Measurements from ENCODE around the gene GFOD1. TPM values are rescaled to one million over a fixed set of nuclear protein-coding genes. Genes with fewer than 3 reads are reported as not detected.

The GFOD1 gene
- total and polyA plus RNA-seq, 8 donors: 0.76 to 29.4 (median 11.4) TPM

DNA sequence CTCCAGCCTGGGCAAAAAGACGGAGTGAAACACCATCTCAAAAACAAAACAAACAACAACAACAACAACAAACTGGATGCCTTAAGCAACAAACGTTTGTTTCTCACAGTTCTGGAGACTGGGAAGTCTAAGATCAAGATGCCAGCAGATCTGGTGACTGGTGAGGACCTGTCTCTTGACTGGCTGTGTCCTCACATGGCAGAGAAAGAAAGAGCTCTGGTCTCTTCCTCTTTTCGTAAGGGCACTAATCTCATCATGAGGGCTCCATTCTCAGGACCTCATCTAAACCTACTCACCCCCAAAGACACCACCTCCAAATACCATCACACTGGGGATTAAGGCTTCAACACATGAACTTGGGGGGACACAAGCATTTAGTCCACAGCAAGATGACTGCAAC lies 13.5 kb upstream of the GFOD1 start:
- no peaks in the 10 kb centered on the region for H3K9me3 ChIP-seq
- H3K27me3 ChIP-seq: no peaks in the 10 kb centered on the region
- no peak overlapping the region for H3K4me3 ChIP-seq
- no peaks in the 10 kb centered on the region for H3K36me3 ChIP-seq
- H3K4me1 ChIP-seq: no peaks in the 10 kb centered on the region
- 80 to 89% (median 84%) methylated on average over 3 of the region's 3 CpGs for WGBS, 5 donors
- no peak for DNase-seq
- no peak overlapping the region for H3K27ac ChIP-seq
- TF ChIP-seq, protein P1, sequence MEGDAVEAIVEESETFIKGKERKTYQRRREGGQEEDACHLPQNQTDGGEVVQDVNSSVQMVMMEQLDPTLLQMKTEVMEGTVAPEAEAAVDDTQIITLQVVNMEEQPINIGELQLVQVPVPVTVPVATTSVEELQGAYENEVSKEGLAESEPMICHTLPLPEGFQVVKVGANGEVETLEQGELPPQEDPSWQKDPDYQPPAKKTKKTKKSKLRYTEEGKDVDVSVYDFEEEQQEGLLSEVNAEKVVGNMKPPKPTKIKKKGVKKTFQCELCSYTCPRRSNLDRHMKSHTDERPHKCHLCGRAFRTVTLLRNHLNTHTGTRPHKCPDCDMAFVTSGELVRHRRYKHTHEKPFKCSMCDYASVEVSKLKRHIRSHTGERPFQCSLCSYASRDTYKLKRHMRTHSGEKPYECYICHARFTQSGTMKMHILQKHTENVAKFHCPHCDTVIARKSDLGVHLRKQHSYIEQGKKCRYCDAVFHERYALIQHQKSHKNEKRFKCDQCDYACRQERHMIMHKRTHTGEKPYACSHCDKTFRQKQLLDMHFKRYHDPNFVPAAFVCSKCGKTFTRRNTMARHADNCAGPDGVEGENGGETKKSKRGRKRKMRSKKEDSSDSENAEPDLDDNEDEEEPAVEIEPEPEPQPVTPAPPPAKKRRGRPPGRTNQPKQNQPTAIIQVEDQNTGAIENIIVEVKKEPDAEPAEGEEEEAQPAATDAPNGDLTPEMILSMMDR (IDR thresholded peaks at IDR 0.05): no peak
- TF ChIP-seq POLR2AphosphoS5 (IDR thresholded peaks at IDR 0.05): no peak
- TF ChIP-seq POLR2A (IDR thresholded peaks at IDR 0.05): no peak
- TF ChIP-seq EP300 (IDR thresholded peaks at IDR 0.05): no peak
- intact Hi-C loops (cut with DNase I; ENCODE audit: low total_unique reads): no loop called here

DNA sequence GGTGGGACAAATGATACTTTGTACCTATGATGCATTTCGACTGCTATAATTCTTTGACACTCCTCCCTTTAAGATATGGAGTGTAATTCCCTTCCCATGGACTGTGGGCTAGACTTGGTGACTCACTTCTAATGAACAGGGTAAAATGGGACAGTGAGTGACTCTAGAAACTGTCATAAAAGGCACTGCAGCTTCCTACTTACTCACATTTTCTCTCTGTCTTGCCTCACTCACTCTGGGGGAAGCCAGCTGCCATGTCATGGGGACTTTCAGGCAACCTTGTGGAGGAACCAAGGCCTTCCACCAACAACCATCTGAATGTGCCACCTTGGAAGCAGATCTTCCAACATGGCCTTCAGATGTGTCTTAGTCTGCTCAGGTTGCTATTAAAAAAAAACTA lies 12.9 kb upstream of the GFOD1 start:
- DNase-seq: no peak
- Histone ChIP-seq H3K27ac (no peak overlapping the region), H3K9me3 (no peaks in the 10 kb centered on the region), H3K27me3 (no peaks in the 10 kb centered on the region), H3K36me3 (no peaks in the 10 kb centered on the region), H3K4me1 (no peaks in the 10 kb centered on the region), H3K4me3 (no peak overlapping the region)
- WGBS, 5 donors: 79 to 92% (median 90%) methylated on average over 1 of the region's 1 CpG
- intact Hi-C loops (cut with DNase I; ENCODE audit: low total_unique reads): no loop called here
- TF ChIP-seq POLR2AphosphoS5 (IDR thresholded peaks at IDR 0.05): no peak
- no peak for TF ChIP-seq POLR2A (IDR thresholded peaks at IDR 0.05)
- TF ChIP-seq, protein P1 (IDR thresholded peaks at IDR 0.05): no peak
- TF ChIP-seq EP300 (IDR thresholded peaks at IDR 0.05): no peak

DNA sequence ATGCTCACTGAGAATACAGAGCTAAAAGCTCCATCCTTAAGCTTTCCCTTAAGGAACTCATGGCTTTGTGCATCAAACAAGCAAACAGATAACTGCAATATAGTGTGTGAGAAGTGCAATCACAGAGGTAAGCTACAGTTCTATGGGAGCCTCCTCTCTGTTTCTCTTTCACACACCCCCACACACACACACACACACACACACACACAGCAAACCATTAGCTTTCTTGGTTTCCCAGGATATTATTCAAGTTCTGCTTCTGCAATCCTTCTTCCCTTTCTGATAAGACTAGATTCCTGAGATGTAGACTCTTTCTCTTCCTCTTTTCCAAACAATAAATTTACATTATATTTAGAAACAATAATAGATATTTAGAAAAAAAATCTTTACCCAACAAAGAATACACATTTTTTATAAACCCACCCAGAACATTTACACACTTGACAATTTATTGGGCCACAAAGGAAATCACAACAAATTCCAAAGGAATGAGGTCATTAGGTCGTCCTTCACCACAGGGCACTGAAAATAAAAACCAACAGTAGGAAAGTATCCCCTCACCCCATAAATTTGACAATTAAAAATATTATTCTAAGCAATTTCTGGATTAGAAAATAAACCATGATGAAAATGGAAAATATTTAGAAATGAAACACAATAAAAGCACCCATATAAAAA lies 9.3 kb upstream of the GFOD1 start:
- DNase-seq: no peak
- WGBS, 5 donors: 48 to 60% (median 54%) methylated on average over 1 of the region's 1 CpG
- no peaks in the 10 kb centered on the region for H3K9me3 ChIP-seq
- intact Hi-C loops (cut with DNase I; ENCODE audit: low total_unique reads): no loop called here
- TF ChIP-seq EP300 (IDR thresholded peaks at IDR 0.05): no peak
- TF ChIP-seq POLR2AphosphoS5 (IDR thresholded peaks at IDR 0.05): no peak
- TF ChIP-seq POLR2A (IDR thresholded peaks at IDR 0.05): no peak
- TF ChIP-seq, protein P1 (IDR thresholded peaks at IDR 0.05): no peak
- no peaks in the 10 kb centered on the region for H3K36me3 ChIP-seq
- no peak overlapping the region for H3K27ac ChIP-seq
- H3K27me3 ChIP-seq: no peaks in the 10 kb centered on the region
- H3K4me3 ChIP-seq: no peak overlapping the region
- no peaks in the 10 kb centered on the region for H3K4me1 ChIP-seq

DNA sequence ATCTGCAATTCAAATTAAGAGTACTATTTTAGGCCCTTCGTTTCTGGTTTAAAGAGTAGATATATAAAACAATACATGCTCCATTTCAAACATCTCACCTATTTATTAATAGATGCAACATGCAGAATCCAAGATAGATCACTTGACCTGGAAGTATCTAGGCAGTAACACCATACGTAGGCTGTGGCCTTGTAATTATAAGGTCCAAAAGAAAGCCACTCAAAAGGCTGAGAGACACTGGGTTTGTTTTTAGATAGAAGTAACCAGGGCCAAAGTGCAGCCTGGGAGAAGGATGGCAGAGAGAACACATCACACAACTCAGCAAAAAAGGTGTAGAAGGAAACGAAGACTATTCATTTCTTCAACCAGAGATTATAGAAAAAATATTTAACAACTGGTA lies 8.4 kb upstream of the GFOD1 start:
- intact Hi-C loops (cut with DNase I; ENCODE audit: low total_unique reads): no loop called here
- H3K27ac ChIP-seq: no peak overlapping the region
- WGBS, 5 donors: 70 to 83% (median 77%) methylated on average over 3 of the region's 3 CpGs

More for the DNA sequence above, 8.4 kb upstream of the GFOD1 start:
- TF ChIP-seq POLR2AphosphoS5 (IDR thresholded peaks at IDR 0.05): no peak
- TF ChIP-seq EP300 (IDR thresholded peaks at IDR 0.05): no peak
- TF ChIP-seq, protein P1 (IDR thresholded peaks at IDR 0.05): no peak
- TF ChIP-seq POLR2A (IDR thresholded peaks at IDR 0.05): no peak
- no peaks in the 10 kb centered on the region for H3K4me1 ChIP-seq
- H3K36me3 ChIP-seq: no peaks in the 10 kb centered on the region
- H3K9me3 ChIP-seq: no peaks in the 10 kb centered on the region
- H3K27me3 ChIP-seq: no peaks in the 10 kb centered on the region
- no peak for DNase-seq
- H3K4me3 ChIP-seq: no peak overlapping the region

Measured in stomach (tissue), 9 donors.